ENCODE measurements around the gene TSPAN32.

The TSPAN32 gene

DNA sequence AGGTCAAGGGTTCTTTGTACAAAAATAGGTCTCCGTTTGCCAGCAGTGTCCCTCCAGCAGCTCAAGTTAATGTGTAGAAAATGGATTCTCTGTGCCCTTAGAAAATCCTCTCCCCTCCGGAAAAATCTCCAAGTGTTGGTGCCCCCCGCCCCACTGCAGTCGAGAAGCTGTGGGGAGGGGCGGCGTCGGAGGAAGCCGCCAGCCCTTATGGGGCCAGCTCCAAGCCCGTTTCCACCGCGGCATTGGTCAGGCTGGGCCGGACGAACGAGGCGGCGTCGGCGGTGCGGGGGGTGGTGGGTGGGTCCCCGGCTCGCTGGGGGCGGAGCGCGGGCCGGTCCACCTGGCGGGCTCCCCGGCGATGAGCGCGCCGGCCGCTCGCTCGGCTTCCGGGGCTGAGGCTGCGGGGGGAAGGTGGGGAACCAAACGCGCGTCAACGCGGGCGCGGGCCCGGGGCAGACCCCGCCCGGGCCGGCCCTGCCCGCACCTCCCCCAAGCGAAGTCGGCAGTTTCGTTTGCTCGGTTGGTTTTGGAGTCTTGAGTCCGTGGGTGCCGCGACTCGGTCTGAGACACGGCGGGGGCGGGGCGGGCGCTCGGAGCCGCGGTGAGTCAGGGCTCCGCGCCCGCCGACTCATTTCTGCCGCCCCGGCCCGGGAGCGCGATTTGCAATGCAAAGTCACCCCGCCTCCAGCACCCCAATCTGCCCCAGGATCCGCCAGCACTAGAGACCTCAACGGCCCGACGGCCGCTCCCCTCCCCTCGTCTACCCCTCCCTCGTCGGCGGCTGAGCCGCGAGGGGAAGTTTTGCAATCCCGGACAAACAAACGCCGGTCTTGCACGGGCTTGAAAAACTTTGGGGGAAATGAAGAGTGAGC, 32.8 kb upstream of the TSPAN32 start:
- Histone ChIP-seq H3K27ac (ENCODE audit: low read length) (no peak overlapping the region), H3K4me3 (ENCODE audit: low read length) (peak overlapping the region; percentile 44), H3K4me1 (ENCODE audit: control insufficient read depth, low read depth, low read length) (no peaks in the 10 kb centered on the region), H3K36me3 (ENCODE audit: control insufficient read depth, low read depth, low read length) (no peaks in the 10 kb centered on the region), H3K9ac (ENCODE audit: low read length) (no peak overlapping the region), H3K9me3 (ENCODE audit: control insufficient read depth, low read depth, low read length) (no peaks in the 10 kb centered on the region), H3K27me3 (ENCODE audit: control insufficient read depth, insufficient read depth, low read length) (peaks cover 86% of the 10 kb centered on the region)

DNA sequence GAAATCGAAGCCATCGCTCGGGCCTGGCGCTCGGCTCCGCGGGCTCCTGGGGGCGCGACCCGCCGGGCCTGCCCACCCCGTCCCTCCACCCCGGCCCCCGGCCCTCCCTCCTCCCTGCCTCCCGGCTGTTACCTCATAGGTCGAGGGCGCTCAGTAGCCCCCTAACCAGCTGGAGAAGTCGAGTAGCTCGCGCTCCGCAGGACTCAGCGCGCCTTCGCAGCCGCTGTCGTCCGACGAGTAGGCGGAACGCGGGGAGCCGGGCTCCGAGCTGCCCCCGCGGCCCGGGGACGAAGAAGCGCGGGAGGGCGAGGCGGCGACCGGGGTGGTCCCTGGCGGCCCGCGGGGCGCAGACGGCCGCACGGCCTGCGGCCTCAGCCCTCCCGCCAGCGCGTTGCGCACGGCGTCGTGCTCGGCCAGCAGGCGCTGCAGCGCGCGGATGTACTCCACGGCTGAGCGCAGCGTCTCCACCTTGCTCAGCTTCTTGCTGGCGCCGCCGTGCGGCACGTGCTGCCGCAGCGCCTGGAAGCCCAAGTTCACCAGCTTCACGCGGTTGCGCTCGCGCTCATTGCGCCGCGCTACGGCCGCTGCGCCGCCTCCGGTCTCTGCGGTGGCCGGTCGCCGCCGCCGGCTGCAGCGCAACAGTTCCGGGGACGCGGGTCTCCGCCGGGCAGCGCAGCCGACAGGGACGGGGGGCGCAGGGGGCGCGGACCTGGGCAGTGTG, 32.1 kb upstream of the TSPAN32 start:
- Histone ChIP-seq H3K27me3 (ENCODE audit: control insufficient read depth, insufficient read depth, low read length) (peaks cover 94% of the 10 kb centered on the region), H3K9ac (ENCODE audit: low read length) (no peak overlapping the region)

DNA sequence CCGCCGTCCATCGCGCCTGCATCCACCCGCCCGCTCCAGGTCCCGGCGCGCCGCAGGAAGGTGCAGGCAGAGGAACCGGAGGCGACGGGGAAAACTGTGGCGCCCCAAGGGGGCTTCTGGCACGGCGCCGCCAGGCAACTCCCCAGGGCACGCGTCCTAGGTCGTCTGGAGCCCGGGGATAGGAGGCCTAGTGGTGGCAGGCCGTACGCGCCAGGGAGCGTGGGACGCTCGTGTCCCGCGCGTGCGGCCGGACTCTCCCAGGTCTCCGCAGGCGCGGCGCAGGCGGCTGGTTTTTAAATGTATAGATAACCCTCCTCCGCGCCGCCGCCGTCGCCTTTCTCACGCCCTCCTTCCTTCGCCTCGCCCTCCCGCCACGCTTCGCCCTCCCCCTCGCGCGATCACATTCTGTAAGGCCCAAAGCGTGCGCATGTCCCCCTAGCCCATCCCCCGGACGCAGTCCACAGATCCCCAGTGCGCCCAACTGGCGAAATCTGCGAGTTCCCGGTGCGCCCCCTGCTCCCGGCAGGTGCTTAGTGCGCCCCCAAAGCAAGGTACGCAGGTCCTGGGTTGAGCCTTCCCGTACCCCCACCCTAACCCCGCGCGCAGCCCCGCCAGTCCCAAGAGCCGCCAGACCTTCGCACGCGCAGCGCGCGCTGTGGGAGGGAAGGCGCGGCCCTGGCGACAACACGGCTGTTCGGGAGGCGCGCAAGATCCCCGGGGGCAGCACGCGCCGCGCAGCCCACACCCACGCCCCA, 31.3 kb upstream of the TSPAN32 start, which contains the start of gene ASCL2:
Gene ASCL2, minus strand, starts transcription at position 267 of the 755 bp plus-strand sequence. Its CDS starts 256 bp downstream, at position 11.
- Histone ChIP-seq H3K4me3 (ENCODE audit: low read length) (peak within 1 kb of the TSS; percentile 44), H3K36me3 (ENCODE audit: control insufficient read depth, low read depth, low read length) (no peaks in the 10 kb centered on the region), H3K27ac (ENCODE audit: low read length) (no peak within 1 kb of the TSS), H3K27me3 (ENCODE audit: control insufficient read depth, insufficient read depth, low read length) (peaks cover 95% of the 10 kb centered on the region), H3K4me1 (ENCODE audit: control insufficient read depth, low read depth, low read length) (no peaks in the 10 kb centered on the region), H3K9ac (ENCODE audit: low read length) (no peak within 1 kb of the TSS), H3K9me3 (ENCODE audit: control insufficient read depth, low read depth, low read length) (no peaks in the 10 kb centered on the region)

More for the DNA sequence above, 32.1 kb upstream of the TSPAN32 start:
- Histone ChIP-seq H3K4me3 (ENCODE audit: low read length) (peak overlapping the region; percentile 44), H3K36me3 (ENCODE audit: control insufficient read depth, low read depth, low read length) (no peaks in the 10 kb centered on the region), H3K9me3 (ENCODE audit: control insufficient read depth, low read depth, low read length) (no peaks in the 10 kb centered on the region), H3K4me1 (ENCODE audit: control insufficient read depth, low read depth, low read length) (no peaks in the 10 kb centered on the region), H3K27ac (ENCODE audit: low read length) (no peak overlapping the region)

DNA sequence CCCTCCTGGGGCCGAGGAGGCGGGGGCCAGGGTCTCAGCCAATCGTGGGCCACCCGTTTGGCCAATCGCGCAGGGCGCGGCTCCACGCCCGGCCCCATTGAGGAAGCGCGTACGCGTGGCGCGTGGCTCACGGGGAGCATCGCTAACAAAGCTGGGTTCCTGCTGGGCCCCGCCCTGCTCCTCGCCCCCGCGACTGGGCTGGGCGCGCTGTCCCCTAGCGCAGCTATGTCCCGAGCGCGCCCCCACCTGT, 30.8 kb upstream of the TSPAN32 start:
- no peaks in the 10 kb centered on the region for H3K9me3 ChIP-seq (ENCODE audit: control insufficient read depth, low read depth, low read length)
- H3K36me3 ChIP-seq (ENCODE audit: control insufficient read depth, low read depth, low read length) = no peaks in the 10 kb centered on the region
- H3K9ac ChIP-seq (ENCODE audit: low read length) = no peak overlapping the region
- H3K4me1 ChIP-seq (ENCODE audit: control insufficient read depth, low read depth, low read length) = no peaks in the 10 kb centered on the region
- no peak overlapping the region for H3K4me3 ChIP-seq (ENCODE audit: low read length)
- peaks cover 91% of the 10 kb centered on the region for H3K27me3 ChIP-seq (ENCODE audit: control insufficient read depth, insufficient read depth, low read length)
- H3K27ac ChIP-seq (ENCODE audit: low read length) = no peak overlapping the region

- no peak overlapping the region for H3K4me3 ChIP-seq (ENCODE audit: low read length)
- H3K4me1 ChIP-seq (ENCODE audit: control insufficient read depth, low read depth, low read length) = no peaks in the 10 kb centered on the region
Observed at GRCh38 chr11:2271327-2272227, 30.2 kb upstream of the TSPAN32 start.

DNA sequence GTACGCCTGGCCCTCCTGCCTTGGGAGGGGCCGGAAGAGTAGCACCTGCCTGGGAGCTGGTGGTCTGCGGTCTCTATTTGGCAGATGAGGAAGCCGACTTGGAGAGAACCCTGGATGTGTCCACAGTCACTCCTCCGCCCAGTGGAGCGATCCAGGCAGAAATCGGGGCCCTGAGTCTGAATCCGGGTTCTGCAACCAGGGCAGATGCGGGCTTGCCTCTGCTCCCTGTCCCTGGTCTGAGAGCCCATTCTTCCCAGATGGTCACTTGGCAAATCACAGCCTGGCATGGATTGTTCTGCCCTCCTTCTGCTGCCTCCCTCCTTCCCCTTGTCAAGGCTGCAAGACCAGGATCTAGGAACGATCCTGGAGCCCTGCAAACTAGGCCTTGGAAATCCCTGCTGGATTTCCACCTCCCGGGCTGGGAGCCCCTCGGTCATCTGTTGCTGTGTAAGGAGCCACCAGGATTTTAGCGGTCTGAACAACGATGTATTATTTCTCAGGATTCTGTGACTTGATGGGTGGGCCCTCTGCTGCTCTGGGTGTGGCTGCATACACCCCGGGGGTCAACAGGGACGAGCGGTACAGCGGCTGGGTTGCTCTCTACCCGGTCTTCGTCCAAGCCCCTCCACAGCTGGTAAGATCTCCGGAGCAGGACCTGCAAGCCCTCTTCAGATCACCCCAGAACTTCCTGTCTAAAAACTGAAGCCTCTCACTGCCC, 29.4 kb upstream of the TSPAN32 start:
- H3K9me3 ChIP-seq (ENCODE audit: control insufficient read depth, low read depth, low read length) = no peaks in the 10 kb centered on the region
- H3K36me3 ChIP-seq (ENCODE audit: control insufficient read depth, low read depth, low read length) = no peaks in the 10 kb centered on the region
- no peak overlapping the region for H3K9ac ChIP-seq (ENCODE audit: low read length)
- no peak overlapping the region for H3K27ac ChIP-seq (ENCODE audit: low read length)
- H3K4me1 ChIP-seq (ENCODE audit: control insufficient read depth, low read depth, low read length) = peaks cover 2% of the 10 kb centered on the region
- H3K4me3 ChIP-seq (ENCODE audit: low read length) = no peak overlapping the region
- peaks cover 90% of the 10 kb centered on the region for H3K27me3 ChIP-seq (ENCODE audit: control insufficient read depth, insufficient read depth, low read length)

More at GRCh38 chr11:2271327-2272227, 30.2 kb upstream of the TSPAN32 start:
- Histone ChIP-seq H3K9ac (ENCODE audit: low read length) (no peak overlapping the region), H3K27me3 (ENCODE audit: control insufficient read depth, insufficient read depth, low read length) (peaks cover 90% of the 10 kb centered on the region), H3K36me3 (ENCODE audit: control insufficient read depth, low read depth, low read length) (no peaks in the 10 kb centered on the region), H3K27ac (ENCODE audit: low read length) (no peak overlapping the region), H3K9me3 (ENCODE audit: control insufficient read depth, low read depth, low read length) (no peaks in the 10 kb centered on the region)

- Histone ChIP-seq H3K27ac (ENCODE audit: low read length) (no peak overlapping the region), H3K27me3 (ENCODE audit: control insufficient read depth, insufficient read depth, low read length) (peaks cover 86% of the 10 kb centered on the region), H3K4me3 (ENCODE audit: low read length) (no peak overlapping the region), H3K9me3 (ENCODE audit: control insufficient read depth, low read depth, low read length) (no peaks in the 10 kb centered on the region), H3K36me3 (ENCODE audit: control insufficient read depth, low read depth, low read length) (no peaks in the 10 kb centered on the region), H3K9ac (ENCODE audit: low read length) (no peak overlapping the region), H3K4me1 (ENCODE audit: control insufficient read depth, low read depth, low read length) (peaks cover 7% of the 10 kb centered on the region)
Observed at GRCh38 chr11:2272946-2273280, 28.9 kb upstream of the TSPAN32 start.

GRCh38 chr11:2273311-2273710, 28.5 kb upstream of the TSPAN32 start:
- H3K4me3 ChIP-seq (ENCODE audit: low read length) = no peak overlapping the region
- no peaks in the 10 kb centered on the region for H3K9me3 ChIP-seq (ENCODE audit: control insufficient read depth, low read depth, low read length)
- H3K27ac ChIP-seq (ENCODE audit: low read length) = no peak overlapping the region
- no peak overlapping the region for H3K9ac ChIP-seq (ENCODE audit: low read length)
- peaks cover 7% of the 10 kb centered on the region for H3K4me1 ChIP-seq (ENCODE audit: control insufficient read depth, low read depth, low read length)
- no peaks in the 10 kb centered on the region for H3K36me3 ChIP-seq (ENCODE audit: control insufficient read depth, low read depth, low read length)
- H3K27me3 ChIP-seq (ENCODE audit: control insufficient read depth, insufficient read depth, low read length) = peaks cover 82% of the 10 kb centered on the region

DNA sequence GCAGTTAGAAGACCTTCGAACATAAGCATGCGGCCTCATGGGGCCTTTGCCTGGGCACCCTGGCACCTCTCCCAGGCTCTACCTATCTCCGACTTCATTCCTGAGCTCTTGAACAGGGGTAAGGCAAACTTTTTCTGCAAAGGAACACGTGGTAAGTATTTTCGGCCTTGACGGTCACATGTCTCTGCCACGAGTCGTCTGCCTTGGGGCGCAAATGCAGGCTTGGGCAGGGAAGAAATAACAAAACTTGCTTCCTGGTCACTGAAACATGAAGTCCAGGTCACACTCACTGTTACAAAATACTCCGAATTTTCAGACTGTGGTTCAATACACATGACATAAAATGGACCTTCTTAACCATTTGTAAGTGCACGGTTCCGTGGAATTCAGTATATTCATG, 28.0 kb upstream of the TSPAN32 start:
- peaks cover 7% of the 10 kb centered on the region for H3K4me1 ChIP-seq (ENCODE audit: control insufficient read depth, low read depth, low read length)
- no peak overlapping the region for H3K27ac ChIP-seq (ENCODE audit: low read length)
- no peak overlapping the region for H3K9ac ChIP-seq (ENCODE audit: low read length)
- no peak overlapping the region for H3K4me3 ChIP-seq (ENCODE audit: low read length)
- H3K36me3 ChIP-seq (ENCODE audit: control insufficient read depth, low read depth, low read length) = no peaks in the 10 kb centered on the region
- no peaks in the 10 kb centered on the region for H3K9me3 ChIP-seq (ENCODE audit: control insufficient read depth, low read depth, low read length)
- peaks cover 78% of the 10 kb centered on the region for H3K27me3 ChIP-seq (ENCODE audit: control insufficient read depth, insufficient read depth, low read length)

DNA sequence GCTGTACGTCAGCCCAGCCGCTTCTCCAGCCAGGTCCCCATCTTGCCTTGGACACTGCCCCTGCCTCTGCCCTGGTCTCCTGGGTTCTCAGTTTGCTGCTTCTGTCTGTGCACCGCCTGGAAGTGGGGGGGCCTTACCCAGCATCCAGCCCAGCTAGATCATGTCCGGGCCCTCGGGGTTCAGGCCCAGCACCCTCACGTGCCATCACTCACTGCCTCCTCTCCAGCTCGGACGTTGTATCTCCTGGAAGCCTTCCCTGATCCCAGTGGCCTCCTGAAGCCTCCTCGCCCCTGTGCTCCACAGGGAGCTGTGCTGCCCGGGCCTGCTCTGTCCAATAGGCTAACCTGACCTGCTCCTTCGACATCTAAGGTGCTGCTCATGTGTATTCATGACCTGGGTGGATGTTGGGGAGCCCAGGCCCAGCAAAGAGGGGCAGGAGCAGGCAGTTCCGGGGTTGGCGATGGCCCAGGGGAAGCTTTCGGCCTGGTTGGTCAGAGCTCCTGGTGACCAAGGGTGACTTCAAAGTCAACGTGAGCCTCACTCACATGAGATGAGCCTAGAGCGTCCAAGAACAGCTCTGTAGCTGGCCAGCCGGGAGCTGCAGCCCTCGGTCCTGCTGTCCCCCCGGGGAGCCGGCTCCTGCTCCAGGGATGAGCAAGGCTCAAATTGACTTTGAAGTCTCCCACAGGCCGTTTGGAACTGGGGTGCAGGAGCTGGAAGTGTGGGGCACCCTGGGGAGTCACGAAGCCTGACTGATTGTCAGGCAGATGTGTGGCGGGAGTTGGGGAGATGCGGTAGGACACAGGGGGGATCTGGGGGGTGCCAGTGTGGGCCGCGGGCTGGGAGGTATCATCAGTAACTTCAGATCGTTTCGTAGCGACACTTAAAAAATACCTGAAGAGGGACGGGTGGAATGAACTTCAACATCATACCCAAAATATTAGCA, 26.2 kb upstream of the TSPAN32 start:
- Histone ChIP-seq H3K27ac (ENCODE audit: low read length) (no peak overlapping the region), H3K36me3 (ENCODE audit: control insufficient read depth, low read depth, low read length) (no peaks in the 10 kb centered on the region), H3K4me1 (ENCODE audit: control insufficient read depth, low read depth, low read length) (peaks cover 7% of the 10 kb centered on the region), H3K4me3 (ENCODE audit: low read length) (no peak overlapping the region), H3K27me3 (ENCODE audit: control insufficient read depth, insufficient read depth, low read length) (peaks cover 59% of the 10 kb centered on the region), H3K9ac (ENCODE audit: low read length) (no peak overlapping the region), H3K9me3 (ENCODE audit: control insufficient read depth, low read depth, low read length) (no peaks in the 10 kb centered on the region)
